Uterus (tissue), 2 donors: ENCODE measurements around the gene GCSAM.

Experiments
- POLR2A ChIP-seq, 2 donors: fragments of 450-650 bp; IDR thresholded peaks; one replicate each; pipeline ENCODE4 v1.6.1; 2016; ENCODE audit warnings: antibody characterized with exemption in 2 of 2, mild to moderate bottlenecking in 1 of 2, moderate library complexity in 1 of 2
- TF ChIP-seq, protein P1 (sequence below), 4 experiments: fragments of 200-600 bp in 2 of 4; fragments of 450-650 bp in 2 of 4; sonication (generic) in 2 of 4; IDR thresholded peaks; one replicate each; pipeline ENCODE4 v1.5.1; 2016 to 2019; ENCODE audit warnings: antibody characterized with exemption in 4 of 4, mild to moderate bottlenecking in 2 of 4, moderate library complexity in 1 of 4

DNA sequence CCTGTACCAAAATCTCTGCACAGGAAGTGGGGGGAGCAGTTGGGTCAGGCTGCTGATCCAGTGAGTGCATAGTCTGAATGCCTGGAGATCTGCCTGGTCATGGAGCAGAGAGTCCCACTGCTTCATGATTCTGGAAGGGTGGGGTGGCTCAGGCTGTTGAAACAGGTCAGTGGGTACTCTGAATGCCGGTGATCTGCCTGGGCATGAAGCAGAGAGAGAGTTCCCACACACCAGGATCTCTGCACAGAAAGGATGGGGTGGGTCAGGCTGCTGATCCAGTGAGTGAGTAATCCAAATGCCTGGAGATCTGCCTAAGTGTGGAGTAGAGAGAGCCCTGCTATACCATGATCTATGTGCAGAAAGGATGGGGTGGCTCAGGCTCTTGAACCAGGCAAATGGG lies 16.1 kb upstream of the GCSAM start:
- TF ChIP-seq, protein P1, sequence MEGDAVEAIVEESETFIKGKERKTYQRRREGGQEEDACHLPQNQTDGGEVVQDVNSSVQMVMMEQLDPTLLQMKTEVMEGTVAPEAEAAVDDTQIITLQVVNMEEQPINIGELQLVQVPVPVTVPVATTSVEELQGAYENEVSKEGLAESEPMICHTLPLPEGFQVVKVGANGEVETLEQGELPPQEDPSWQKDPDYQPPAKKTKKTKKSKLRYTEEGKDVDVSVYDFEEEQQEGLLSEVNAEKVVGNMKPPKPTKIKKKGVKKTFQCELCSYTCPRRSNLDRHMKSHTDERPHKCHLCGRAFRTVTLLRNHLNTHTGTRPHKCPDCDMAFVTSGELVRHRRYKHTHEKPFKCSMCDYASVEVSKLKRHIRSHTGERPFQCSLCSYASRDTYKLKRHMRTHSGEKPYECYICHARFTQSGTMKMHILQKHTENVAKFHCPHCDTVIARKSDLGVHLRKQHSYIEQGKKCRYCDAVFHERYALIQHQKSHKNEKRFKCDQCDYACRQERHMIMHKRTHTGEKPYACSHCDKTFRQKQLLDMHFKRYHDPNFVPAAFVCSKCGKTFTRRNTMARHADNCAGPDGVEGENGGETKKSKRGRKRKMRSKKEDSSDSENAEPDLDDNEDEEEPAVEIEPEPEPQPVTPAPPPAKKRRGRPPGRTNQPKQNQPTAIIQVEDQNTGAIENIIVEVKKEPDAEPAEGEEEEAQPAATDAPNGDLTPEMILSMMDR (IDR thresholded peaks at IDR 0.05), result no peak
- no peak for TF ChIP-seq POLR2A (IDR thresholded peaks at IDR 0.05)
